Measurements from ENCODE around the gene CYGB.

- TF ChIP-seq CTCF (IDR thresholded peaks at IDR 0.05) (no peak), POLR2A (IDR thresholded peaks at IDR 0.05) (no peak)
Observed at GRCh38 chr17:76551685-76552084, 14.2 kb upstream of the CYGB start.

Data from vagina (tissue), 2 donors.